HUES48 (cell line): ENCODE results near the gene REELD1.

ENCODE experiments used
- H3K27ac ChIP-seq: one replicate; pipeline ENCODE4 v1.7.0; 2013; ENCODE audit warnings: low read depth, low read length, inconsistent platforms
- H3K27me3 ChIP-seq: 2 replicates; pipeline ENCODE4 v1.6.1; 2013; ENCODE audit warnings: mild to moderate bottlenecking, low read length; ENCODE audit not compliant: control insufficient read depth, insufficient read depth
- H3K36me3 ChIP-seq: 2 replicates; pipeline ENCODE4 v1.6.1; 2013; ENCODE audit warnings: low read length; ENCODE audit not compliant: control insufficient read depth, insufficient read depth
- H3K4me1 ChIP-seq: 2 replicates; pipeline ENCODE4 v1.6.1; 2013; ENCODE audit warnings: mild to moderate bottlenecking, low read length; ENCODE audit not compliant: control insufficient read depth, insufficient read depth
- H3K4me3 ChIP-seq: 2 replicates; pipeline ENCODE4 v1.5.1; 2013; ENCODE audit warnings: mild to moderate bottlenecking, low read depth, low read length
- H3K9ac ChIP-seq: 2 replicates; pipeline ENCODE4 v1.6.1; 2013; ENCODE audit warnings: mild to moderate bottlenecking, low read depth, low read length, moderate library complexity
- H3K9me3 ChIP-seq: 2 replicates; pipeline ENCODE4 v1.6.1; 2013; ENCODE audit warnings: low read length; ENCODE audit not compliant: control insufficient read depth, insufficient read depth

REELD1 gene

DNA sequence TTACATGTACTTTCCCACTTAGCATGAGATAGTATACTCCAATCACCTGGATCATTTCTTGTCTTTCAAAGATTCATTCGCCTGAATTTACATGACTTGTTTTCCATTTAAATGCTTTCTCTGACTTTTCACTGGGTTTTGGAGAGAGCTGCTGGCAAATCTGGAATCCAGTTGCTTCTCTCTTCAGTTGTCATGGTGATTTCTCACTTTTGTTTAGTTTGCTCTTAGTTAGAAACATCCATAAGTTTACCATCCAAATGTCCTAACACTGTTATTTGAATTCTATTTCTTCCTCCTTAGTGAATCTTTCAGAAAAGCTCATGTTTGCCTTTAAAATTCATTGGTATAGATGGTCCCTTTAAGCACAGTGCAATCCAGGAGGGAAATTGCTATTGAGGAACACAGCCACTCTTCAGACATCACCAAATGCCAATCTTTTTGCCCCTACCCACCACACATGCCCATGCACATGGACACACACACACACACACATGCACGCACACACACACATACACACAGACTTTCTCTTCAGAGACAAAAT lies 51.7 kb downstream of the REELD1 start:
- Histone ChIP-seq H3K4me3 (no peak overlapping the region), H3K9ac (no peak overlapping the region), H3K9me3 (no peaks in the 10 kb centered on the region), H3K27ac (no peak overlapping the region), H3K27me3 (no peaks in the 10 kb centered on the region), H3K36me3 (no peaks in the 10 kb centered on the region), H3K4me1 (peaks cover 14% of the 10 kb centered on the region)

DNA sequence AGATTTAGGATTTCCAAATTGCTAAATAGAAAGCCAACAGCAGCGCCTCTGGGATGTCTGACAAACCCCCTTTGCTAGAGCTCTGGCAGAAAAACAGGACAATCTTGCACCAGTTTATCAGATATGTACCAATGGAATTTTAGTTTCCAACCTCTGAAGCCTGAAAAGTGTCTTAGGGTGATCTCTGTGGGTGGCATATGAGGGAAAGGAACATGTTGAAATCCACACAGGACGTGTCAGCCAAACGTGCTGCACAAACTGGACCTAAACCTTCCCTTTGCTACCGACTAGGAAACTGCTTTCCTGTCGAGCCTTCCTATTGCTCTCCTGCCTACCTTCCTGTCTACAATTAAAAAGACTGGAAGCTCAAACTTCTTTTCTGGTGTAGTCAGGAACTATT lies 53.5 kb downstream of the REELD1 start:
- H3K9ac ChIP-seq: no peak overlapping the region
- no peaks in the 10 kb centered on the region for H3K27me3 ChIP-seq
- peaks cover 14% of the 10 kb centered on the region for H3K4me1 ChIP-seq
- H3K4me3 ChIP-seq: no peak overlapping the region
- no peaks in the 10 kb centered on the region for H3K36me3 ChIP-seq
- H3K9me3 ChIP-seq: no peaks in the 10 kb centered on the region
- no peak overlapping the region for H3K27ac ChIP-seq

DNA sequence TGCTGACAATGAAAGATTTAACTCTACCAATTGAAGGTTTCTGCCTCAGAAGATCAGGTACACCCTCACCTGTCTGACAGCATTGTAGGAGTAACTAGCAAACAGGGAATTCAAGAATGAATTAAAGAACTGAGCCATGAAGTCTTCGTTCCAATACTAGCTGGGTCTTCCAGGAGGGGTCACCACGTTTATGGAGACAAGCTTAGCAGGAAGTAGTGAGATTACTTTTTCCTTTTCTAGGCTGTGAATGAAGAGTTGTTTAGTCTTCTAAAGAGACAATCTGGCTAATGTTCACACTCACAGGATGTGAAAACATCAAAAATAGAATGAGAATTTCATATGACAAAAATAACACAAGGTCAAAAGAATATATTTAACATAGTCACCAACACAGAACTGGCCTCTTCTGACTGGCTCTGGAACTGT lies 54.9 kb downstream of the REELD1 start:
- Histone ChIP-seq H3K4me1 (peaks cover 14% of the 10 kb centered on the region), H3K36me3 (no peaks in the 10 kb centered on the region), H3K27me3 (no peaks in the 10 kb centered on the region), H3K27ac (no peak overlapping the region), H3K9ac (no peak overlapping the region), H3K9me3 (no peaks in the 10 kb centered on the region), H3K4me3 (no peak overlapping the region)

DNA sequence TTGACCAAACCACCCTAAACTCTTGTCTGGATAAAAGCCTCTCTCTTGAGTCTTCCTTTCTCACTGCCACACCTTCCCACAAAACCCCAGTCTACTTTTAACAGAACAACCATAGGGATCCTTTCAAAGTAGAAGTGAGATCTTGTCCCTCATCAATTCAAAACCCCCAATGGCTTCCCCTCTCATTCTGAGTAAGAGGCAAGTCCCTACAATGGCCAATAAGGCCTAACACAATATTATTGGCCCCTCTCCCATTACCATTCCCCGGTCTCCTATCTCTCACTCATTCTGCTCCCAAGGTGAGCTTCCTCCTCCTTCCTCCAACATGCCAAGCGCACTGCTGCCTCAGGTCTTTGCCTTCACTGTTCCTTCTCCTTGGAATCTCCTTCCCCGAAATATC lies 57.1 kb downstream of the REELD1 start:
- no peaks in the 10 kb centered on the region for H3K27me3 ChIP-seq
- no peak overlapping the region for H3K4me3 ChIP-seq
- H3K9ac ChIP-seq: no peak overlapping the region
- H3K36me3 ChIP-seq: no peaks in the 10 kb centered on the region
- H3K9me3 ChIP-seq: no peaks in the 10 kb centered on the region
- 0 out of 2 replicates have a peak, but pooled peaks cover 1% of the 10 kb centered on the region for H3K4me1 ChIP-seq
- H3K27ac ChIP-seq: no peak overlapping the region

DNA sequence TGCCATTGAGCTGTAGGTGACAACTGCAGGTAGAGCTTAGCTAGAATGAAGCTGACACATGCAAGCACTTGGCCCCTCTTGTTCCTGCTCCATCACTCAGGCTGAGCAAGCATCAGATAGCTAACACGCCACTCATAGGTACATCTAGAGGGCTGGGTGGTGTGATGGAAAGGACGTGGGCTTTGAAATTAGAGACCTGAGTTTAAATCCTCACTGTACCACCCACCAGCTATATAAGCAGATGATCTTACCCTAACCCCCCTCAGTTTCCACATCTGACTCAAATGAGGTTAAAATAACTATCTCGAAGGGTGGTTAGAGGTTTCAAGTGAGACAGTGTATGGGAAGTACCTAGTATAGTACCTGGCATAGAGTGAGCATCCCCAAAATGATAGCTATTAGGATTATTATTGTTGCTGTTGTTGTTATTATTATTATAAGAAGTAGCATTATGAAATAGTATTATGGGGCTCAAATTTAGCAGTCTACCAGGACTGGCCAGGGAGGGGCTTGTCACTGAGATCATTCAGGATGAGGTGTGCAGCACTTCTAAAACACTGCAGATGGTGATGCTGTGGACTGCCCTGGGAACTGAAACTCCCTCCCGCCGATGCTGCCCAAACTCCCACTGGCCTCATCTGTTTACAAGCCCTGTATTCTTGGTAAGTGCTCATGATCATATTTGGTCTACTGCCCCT lies 59.0 kb downstream of the REELD1 start:
- Histone ChIP-seq H3K4me3 (no peak overlapping the region), H3K27ac (no peak overlapping the region), H3K9me3 (no peaks in the 10 kb centered on the region), H3K27me3 (no peaks in the 10 kb centered on the region), H3K9ac (no peak overlapping the region), H3K36me3 (no peaks in the 10 kb centered on the region), H3K4me1 (no peaks in the 10 kb centered on the region)

DNA sequence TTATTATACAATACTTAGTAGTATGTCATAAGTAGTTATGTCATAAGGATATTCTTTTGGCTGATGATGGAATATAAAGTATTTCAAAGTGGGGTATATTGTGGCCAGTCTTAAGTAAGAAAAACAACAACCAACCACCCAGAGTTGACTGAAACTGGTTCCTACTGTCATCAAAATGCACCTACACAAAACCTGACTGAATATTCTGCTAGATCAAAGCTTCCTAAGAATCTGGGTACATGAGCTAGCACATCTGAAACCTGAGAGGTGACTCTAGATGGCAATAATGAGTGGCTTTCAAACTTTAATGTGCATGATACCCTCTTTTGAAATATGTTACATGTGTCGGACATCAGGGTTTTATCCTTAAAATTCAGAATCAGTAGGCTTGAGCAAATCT lies 60.4 kb downstream of the REELD1 start:
- Histone ChIP-seq H3K9me3 (no peaks in the 10 kb centered on the region), H3K27me3 (no peaks in the 10 kb centered on the region), H3K4me1 (no peaks in the 10 kb centered on the region), H3K27ac (no peak overlapping the region), H3K9ac (no peak overlapping the region), H3K36me3 (no peaks in the 10 kb centered on the region), H3K4me3 (no peak overlapping the region)

DNA sequence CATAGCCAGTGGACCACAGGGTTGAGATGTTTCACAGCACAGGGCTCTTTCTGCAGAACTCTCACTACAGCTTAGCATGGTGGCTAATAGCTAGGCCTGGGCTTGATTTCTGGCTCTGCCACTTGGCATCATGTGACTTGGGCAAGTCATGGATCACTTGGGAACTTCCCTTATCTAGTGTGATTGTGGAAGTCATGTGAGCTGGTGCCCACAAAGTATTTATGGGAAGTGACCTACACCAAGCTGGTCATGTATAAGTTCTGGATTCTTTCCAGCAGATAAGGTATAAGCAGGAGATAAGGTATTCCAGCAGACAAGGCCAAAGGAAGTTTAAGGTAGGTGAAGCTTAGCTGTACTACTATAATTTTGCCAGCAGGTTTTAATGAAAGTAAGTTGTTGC lies 61.0 kb downstream of the REELD1 start:
- Histone ChIP-seq H3K27me3 (no peaks in the 10 kb centered on the region), H3K9me3 (no peaks in the 10 kb centered on the region), H3K4me3 (no peak overlapping the region), H3K27ac (no peak overlapping the region), H3K4me1 (no peaks in the 10 kb centered on the region), H3K36me3 (no peaks in the 10 kb centered on the region), H3K9ac (no peak overlapping the region)

DNA sequence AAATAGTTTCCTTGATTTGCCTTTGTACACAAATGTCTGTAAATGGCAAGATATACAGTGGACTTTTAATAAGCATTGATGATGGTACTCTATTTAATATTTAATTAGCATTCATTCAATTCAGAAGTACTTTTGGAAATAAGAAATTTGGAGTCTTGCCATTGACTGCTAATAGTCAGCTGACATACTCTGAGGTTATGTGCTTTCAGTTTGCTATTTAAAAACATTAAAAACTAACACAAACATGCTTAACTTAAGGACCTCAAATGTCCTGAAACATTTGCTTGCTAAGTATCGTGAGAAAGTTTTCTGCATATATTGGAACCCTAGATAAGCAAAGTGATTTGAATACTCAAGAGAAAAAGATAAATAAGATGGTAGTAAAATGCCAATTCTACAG lies 64.6 kb downstream of the REELD1 start:
- no peaks in the 10 kb centered on the region for H3K4me1 ChIP-seq
- H3K36me3 ChIP-seq: no peaks in the 10 kb centered on the region
- H3K27ac ChIP-seq: no peak overlapping the region
- H3K9ac ChIP-seq: no peak overlapping the region
- no peak overlapping the region for H3K4me3 ChIP-seq
- H3K9me3 ChIP-seq: no peaks in the 10 kb centered on the region
- H3K27me3 ChIP-seq: no peaks in the 10 kb centered on the region
